HG03378 (cell line): Measurements from ENCODE around the gene ZNF664.

Experiments
- ATAC-seq: cut with Tn5 transposase; IDR thresholded peaks from one replicate; pipeline ENCODE4 v1.9.1; 2021; ENCODE audit warnings: mild to moderate bottlenecking, moderate library complexity; ENCODE audit not compliant: unreplicated experiment

The ZNF664 gene

DNA sequence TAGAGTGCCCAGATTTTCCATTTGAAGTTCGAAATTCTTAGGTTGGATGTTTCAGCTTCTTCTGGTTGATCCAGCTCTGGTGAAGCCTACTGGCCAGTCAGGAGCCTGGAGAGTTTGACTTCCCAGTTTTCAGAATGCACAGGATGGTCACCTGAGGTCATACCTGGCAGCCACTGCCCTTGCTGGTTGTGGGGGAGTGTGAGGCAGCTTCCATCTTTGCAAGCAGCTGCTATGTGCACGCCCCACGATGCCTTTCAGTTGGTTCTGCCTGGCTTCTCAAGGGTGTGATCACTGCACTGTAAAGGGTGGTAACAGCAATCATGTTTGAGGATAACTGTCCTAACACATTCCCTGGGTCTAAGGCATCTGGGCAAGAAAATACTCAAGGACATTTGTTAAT, 15.8 kb upstream of the ZNF664 start:
- ATAC-seq: no peak

DNA sequence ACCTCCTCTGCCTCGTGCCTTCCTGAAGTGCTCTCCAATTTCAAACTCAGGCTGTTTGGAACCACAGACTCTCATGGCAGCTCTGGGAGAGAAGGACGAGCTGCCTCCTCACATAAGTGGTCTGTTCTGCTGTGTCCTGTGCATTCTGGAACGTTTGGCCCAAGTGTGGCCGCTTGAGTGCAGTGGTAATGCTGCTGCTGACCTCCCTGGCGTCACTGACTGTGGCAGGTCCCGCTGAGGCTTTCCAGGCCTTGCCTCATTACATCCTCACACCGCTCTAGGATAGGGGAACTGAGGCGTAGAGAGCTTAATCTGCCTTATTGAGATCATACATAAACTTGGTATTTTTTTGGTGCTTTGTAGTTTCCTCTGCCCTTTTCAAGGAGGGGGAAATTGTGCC, 14.6 kb upstream of the ZNF664 start:
- no peak for ATAC-seq

DNA sequence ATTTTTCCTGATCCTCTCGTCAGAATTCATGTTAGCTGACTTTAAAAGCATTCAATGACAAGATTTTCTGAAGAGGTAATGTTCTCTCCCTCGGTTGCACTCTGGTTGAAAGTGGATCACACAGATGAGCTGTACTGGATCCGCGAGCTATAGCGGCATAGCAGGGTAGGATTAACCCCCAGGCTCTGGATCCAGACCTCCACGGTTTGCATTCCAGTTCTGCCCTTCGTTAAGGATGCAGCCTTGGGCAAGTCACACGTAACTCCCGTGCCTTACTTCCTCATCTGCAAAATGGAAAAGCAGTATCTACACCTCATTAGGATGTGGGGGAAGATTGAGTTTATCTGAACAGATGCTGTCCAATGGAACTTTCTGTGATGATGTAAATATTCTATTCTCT, 14.1 kb upstream of the ZNF664 start:
- no peak for ATAC-seq

DNA sequence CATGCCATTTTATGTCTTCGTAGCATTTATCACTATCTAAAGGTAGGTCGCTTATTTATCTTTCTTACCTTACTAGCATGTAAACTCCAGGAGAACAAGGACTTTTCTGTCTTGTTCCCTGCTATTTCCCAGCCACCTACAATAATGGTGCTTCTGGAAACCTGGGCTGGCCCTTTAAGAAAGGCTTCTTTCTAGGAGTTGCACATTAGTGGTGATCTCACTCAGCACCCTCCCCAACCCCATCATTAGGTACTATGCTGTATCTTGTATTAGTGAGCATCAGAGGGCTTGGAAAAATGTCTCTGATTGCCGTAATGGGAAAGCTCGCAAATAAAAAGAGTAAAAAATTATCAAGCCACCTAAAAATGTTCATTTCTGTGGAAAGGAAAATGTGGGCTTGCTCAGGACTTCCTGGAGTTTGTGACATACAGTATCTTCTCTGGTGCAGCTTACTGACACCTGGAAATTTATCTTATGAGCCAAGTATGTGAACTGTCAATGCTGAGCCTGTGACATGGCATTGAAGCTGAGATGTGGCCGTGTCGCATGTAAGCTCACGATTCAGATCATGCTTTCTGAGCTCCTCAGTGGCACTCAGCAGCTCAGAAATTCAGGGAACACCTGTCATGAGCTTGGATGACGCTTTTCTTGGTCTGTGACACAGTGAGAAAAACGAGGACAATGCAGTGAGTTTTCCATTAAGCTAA, 12.8 kb upstream of the ZNF664 start:
- no peak for ATAC-seq

DNA sequence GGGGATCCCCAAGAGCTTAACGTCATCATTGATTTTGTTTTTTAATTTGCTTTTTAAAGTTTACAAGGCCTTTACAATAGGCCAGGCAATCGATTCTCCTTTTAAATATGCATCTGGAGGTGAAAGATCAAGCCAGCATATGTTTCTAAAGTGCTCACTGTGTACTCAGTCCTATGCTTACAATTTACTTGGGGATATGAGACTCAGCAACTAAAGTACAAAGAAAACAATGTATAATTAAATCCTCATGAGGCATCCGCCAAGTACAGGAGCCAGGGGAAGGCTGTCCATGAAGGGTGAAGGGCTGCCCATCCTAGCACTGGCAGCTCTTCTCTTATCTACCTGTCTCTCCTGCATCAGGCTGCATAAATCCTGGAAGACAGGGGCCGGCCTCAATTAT, 12.2 kb upstream of the ZNF664 start:
- ATAC-seq: no peak

DNA sequence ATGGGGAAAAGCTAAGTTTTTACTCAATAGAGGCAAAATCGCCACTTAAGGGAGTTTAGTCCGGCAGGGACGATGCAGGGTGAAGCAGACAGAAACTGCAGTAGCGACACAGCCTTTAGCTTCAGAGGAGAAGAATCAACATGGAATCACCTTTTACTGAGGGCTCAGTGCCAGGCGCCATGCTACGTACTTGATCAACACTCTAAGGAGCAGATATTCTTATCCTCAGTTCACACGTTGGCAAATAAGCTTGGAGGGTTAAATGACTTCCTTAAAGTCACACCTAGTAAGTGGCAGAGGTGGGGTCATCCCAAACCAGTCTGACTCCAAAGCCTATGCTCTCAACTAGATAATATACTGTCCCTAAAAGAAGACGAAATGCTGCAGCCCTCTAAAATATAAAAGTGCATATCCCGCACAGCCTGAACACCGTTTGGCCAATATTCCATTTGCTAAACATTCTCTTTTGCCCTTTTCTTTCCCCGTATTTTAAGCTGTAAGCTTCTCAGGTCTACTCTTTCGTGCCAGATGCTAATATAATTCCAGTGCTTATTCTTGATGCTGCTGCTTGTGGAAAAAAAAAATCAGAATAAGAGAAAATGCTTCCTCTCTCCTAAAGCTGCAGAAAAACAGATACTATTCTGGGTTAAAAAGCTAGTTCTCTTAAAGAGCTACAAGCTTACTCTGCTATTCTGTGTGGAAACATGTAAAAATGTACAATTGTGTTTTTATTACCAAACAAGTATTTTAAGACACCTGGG, 11.2 kb upstream of the ZNF664 start:
- no peak for ATAC-seq

DNA sequence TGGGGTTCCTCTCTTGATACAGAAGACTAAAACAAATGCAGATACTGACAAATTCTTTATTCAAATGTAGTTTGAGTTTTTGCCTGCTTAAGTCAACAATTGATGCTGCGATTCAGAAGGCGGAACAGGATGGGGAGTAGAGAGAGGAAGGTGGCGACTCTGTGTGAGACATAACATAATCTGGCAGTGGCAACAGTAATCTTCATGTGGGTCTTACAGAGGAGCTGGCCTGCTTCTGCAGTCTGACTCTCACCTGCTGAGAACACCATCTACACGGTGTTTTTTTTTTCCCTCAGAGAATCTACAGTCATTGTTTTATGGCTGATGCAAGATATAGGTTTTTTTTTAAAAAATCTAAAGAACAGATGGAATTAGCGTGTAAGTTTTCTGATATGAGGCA, 10.5 kb upstream of the ZNF664 start:
- no peak for ATAC-seq

DNA sequence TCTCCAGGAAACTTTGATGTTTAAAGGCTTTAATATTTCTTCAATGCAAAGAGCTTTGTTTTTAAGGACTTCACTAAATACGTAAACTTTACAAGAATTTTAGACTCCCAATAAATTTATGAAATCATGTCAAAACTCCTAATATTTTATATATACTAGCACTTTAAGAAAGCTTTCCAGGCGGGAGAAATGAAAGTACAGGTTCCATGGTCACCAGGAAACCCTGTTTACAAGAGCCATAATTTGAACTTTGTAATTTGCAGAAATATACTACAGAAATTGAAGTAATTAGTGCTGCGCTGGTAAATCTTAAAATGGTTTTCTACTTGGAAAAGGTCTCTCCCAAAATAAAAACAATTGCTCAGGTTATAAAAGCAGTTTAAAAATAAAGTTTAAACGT, 9.2 kb upstream of the ZNF664 start:
- no peak for ATAC-seq

DNA sequence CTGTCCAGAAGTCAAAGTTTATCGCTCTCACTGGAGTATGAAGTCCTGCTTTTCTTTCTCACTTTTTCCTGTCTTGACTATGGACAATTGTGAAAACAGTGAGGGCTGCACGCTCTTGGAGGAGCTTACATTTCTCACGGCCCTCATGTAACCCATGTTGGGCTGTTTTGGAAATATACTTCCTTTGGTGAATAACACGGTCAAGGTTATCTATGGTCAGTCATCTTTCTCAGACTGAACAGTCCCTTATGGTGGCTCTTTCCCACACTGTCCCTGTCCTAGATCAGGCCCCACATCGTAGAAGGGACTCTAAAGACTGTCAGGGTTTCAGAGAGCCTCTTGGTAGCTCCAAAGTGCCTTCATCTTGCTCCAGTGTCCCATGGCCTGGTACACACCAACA, 7.6 kb upstream of the ZNF664 start:
- ATAC-seq: no peak

DNA sequence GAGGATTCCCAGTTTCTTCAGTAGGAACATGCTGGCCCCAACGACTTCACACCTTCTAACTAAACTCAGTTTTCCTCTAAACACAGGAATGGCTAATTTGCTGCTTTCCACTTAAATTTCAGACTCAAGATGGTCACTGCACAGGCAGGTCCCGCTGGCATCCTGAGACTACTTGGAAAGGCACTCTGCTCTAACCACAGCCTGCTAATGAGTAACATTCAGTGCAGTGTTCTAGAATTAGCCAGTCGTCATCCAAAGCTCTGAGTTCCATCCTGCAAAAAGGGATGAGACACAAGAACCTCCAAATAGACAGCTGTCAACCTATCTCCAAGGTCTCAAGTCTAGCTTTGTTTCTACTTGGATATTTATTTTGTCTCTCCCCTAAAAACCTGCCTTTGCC, 6.4 kb upstream of the ZNF664 start:
- no peak for ATAC-seq

DNA sequence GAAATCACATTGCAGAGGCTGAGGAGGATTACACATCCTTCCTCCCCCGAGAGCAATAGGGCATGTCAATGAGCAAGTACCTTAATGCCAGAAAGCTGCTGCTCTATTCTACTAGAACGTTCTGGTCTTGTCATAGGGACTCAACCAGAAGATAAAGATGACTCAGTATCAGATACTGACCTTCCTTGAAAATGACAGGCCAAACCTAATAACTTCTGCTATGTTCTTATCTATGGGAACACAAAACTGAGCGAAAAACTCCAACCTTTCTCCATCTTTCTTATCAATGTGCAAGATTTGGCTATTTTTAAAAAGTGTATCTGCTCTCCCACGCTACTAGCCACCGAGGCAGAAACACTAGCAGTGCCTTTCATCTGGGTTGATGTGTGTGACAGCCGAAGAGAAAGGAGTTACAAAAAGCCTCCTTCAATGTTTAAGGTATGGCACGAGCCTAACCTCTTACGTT, 5.9 kb upstream of the ZNF664 start:
- ATAC-seq: no peak

DNA sequence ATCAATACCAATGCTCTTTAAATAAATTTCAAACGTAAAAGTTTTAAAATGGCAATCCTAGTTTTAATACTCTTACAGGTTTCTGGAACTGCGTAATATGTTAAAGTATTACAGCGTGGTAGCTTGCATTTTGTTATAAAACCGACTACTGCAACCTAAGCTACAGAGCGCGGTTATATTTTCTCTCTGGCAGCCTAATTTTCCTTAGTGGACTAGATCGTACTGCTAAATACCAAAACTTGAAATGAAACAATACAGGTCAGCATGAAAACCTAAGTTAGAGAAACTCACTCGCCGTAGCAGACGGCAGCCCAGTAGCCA, 1.6 kb upstream of the ZNF664 start:
- ATAC-seq: no peak

DNA sequence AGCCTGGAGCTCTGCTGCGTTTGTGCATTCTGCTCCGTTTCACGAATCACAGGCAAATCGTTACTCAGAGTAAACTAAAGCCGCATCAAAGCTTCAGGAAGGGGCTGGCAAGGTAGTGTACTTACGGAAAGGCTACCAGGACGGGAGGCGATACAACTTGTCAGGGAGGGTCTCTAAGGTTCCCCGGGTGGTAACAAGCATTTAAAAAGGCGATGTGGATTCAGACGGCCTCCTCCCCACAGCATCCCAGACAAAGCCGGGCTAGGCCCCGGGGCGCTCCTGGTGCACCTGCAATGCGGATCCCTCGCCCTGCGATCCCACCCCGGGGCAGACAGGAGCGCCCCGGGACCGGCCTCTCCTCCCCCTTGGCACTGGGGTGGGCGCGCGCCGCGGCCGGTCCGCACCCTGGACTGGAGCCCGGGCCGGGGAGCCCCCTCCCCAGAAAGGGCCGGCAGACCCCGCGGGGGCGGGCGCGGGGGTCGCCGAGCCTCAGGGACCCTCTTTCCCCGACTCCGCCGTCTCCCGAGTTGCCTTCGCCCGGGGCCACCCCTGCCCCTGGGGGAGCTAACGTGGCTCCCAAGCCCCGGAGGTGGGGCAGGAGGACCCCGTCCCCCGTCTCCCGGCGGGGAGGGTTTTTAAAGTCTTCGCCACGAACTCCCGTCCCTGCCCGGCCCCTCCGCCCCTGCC, 1.1 kb upstream of the ZNF664 start:
- peak; percentile 1 for ATAC-seq

DNA sequence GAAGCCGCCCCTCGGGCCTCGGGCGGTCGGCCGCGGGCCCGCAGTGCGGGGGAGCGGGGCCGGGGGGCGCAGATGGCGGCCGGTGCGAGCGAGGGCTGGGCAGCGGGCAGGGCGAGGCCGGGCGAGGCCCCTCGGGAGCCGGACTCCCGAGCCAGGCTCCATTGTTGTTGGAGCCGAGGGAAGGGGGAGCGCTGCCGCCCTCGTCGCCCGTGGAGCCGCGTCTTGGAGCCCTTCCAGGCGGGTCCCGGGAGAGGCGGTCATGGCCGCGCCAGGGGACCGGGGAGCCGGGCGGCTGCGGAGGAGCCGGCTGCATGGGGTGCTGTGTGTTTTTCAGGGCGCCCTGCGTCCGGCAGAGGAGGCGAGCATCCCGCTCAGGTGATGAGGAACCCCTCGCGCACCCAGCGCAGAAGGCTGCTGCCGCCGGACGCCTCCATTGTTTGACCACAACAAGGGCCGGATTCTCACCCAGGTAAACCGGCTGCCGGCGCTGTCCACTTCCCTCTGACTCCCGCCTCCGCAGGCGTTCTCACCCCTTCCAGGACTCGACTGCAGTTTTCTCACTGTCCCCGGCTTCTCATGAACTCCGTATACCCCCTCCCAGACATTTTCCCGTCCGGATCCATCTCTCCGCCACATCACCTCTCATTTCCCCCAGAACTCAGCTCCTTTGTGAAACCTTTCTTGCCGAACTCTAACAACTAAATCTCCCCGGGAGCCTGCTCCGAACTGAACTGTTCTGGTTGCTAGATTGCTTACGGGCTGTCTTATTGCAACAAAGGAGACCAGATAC, 732 bp downstream of the ZNF664 start:
- peak; percentile 18 for ATAC-seq

DNA sequence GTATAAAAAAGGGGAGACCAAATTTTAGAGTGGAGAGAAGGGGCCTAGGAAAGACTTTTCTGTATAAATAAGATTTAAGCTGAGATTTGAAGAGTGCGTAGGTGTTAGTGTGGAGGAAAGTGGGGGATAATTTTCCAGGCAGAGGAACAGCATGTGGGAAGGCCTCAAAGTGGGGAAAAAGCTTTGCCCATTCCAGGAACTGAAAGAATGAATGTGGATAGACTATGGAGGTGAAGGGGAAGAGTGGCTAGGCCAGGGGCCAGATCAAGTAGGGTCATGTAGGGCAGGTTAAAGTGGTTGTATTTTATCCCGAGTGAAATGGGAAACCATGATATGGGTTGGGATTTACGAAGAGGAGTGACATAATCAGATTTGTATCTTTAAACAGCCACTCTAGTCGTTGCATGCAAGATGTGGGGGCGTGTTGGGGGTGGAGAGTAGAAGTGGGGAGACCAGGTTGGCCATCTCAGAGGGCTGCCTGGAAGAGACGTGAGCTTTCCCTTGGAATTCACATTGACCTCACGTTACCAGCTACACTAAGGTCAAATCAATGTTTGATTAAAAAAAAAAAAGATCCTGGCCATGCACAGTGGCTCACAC, 3.3 kb downstream of the ZNF664 start:
- no peak for ATAC-seq

DNA sequence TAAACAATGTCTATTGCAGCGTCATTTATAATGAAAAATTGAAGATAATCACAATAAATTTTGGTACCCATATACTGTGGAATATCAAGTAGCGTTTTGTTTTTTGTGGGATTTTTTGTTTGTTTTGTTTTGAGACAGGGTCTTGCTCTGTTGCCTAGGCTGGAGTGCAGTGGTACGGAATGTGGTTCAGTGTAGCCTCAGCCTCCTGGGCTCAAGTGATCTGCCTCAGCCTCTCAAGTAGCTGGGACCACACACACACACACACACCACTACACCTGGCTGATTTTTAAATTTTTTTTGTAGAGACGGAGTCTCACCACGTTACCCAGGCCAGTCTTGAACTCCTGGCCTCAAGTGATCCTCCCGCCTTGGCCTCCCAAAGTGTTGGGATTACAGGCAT, 6.6 kb downstream of the ZNF664 start:
- no peak for ATAC-seq

DNA sequence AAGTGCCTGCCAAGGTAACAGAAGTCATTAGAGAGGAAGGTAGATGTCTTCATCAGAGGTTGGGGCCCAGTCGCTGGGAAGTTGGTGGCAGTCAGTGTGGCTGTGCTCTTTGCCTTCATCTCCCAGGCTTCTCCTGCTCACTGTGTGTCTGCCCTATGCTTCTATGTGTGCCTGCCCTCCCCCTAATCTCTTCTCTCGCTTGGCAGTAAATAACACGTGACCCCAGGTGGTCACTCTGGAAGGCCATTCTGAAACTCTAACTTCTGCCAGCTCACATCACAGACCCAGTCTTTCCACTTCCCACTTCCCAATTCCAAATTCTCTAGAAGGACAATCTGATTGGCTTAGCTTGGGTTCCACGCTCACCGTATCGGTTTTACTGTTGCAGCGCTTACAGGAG, 9.3 kb downstream of the ZNF664 start:
- no peak for ATAC-seq

DNA sequence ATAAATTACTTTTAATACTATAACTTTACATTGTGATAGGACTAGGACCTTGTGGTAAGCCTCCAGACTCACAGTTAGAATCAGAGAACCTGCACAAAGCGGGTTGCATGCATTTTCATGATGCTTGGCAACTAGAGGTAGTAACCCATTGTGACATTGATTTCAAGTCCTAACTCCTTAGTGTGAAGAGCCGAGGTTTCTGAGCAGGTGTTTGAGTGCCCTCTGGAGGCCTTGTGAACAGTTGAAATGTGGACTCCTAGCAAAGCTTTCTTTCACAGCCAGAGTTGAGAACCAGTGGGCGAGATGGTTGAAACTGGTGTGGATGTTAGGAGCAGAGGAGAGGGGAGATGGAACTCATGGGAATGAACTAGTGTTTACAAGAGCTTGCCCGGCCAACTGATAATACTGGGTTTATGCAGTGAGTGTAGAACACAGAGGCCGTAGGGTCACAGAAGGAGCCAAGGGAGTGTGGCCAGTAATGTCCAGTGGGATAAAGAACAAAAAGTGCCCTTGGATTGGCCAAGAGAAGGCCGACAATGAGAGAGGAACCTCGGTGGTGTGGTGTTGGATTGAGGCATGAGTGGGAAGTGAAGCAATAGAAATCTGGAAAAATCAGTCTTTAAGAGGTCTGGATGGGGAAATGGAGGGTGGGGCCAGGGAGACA, 10.9 kb downstream of the ZNF664 start:
- ATAC-seq: no peak

DNA sequence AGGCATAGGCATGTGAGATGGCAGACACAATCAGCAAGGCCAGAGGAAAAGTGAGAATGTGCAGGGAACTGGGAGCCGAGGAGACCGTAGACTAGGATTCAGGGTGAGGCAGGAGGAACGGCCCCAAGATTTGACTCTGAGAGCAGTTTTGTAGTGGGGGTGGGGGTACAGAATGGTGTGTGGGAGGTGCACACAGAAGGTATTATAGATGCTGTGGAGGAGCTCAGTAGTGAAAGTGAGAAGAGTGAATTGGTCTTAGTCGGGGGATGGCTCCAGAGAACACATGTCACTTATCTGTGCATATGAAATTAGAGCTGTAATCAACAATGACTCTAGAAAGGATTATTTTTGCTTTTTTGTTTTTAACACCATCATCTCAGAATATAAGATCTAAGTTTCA, 11.9 kb downstream of the ZNF664 start:
- ATAC-seq: no peak

DNA sequence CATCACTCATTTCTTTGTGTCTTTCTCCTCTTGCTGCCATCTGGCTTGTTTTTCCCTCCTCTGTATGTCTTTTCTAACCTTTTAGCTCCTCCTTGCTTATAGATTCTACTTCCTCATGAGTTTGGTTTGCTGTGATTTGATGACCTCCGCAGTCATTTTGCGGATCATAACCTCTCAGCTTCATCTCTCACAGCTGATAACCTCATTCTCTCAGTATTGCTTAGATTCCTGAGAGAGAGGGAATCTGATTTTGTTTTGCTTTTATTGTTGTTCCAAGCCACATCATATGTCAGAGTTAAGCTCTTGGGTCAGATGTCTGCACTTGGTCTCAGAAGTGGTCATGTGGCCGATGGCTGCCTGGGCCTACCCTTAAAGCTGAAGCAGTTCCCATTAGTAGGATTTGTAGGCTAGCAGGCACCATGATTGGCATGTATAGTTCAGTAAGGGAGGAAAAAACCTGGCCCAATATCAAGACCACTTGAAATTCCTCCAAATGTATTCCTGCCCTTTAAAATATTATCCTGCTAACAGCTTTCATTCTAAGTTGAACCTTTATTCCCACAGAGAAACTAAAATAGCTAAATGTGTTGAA, 13.5 kb downstream of the ZNF664 start:
- no peak for ATAC-seq
